ENCODE data around the gene GRAMD1B. TPM values are rescaled to one million over a fixed set of nuclear protein-coding genes. Genes with fewer than 3 reads are reported as not detected.

GRAMD1B gene
- total RNA-seq, 1 experiment from 2014 or later: 12.7 TPM

DNA sequence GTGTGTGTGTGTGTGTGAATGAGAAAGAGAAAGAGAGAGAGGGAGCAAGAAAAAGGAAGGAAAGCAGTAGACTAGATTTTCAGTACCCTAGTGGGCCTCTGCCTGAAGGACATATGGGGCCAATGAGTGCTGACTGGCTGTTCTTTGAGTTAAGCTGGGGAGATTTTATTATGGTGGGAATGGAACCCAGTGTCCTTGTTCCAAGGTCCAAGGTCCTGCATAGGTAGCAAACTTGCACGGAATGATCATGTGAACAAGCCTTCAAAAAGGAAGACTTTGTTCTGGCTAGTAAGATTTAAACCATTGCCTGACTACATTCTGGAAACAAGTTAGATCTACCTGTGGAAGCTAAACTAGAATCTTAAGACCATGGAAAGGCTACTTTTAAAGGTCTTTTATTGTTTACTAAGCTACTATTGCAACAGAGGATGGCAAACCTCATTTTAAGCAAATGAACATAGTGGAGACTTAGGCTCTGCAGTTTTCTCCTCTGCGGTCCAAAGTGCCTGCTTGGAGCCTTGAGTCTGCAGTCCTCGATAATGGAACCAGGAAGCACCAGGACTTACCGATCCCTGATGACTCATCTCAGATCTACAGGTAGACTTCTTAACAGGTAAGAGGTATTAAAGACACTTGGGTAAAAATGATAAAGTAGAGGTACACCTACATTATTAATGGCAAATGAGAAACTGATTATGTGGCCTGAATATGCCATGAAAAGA lies 10.2 kb upstream of the GRAMD1B start:
- no peak for DNase-seq (ENCODE audit: low read depth, low spot score)
- intact Hi-C loops (cut with micrococcal nuclease): no loop called here
- TF ChIP-seq JUND (IDR thresholded peaks at IDR 0.05) (peak; percentile 41; the same call in 1 of the 2 replicates), SRF (IDR thresholded peaks at IDR 0.05; ENCODE audit: low read depth) (no peak), FOSL1 (IDR thresholded peaks at IDR 0.05; ENCODE audit: low read depth) (peak; percentile 38; the same call in 1 of the 2 replicates), CBX3 (IDR thresholded peaks at IDR 0.05; ENCODE audit: low read depth) (peak; percentile 42; the same call in 1 of the 2 replicates)
- RAD21 ChIA-PET (ENCODE audit: low non-redundant PET in 1 of 2, low total read pairs in 2 of 2, uncharacterized antibody in 2 of 2, unreplicated experiment in 2 of 2): no interaction called here
- Histone ChIP-seq H3K4me2 (ENCODE audit: low read length) (no peak overlapping the region), H2AFZ (ENCODE audit: low read depth, low read length, poor library complexity, severe bottlenecking) (no peak overlapping the region), H3K4me1 (ENCODE audit: control insufficient read depth in 1 of 2, insufficient read depth in 2 of 2, low read length in 2 of 2) (no peaks in the 10 kb centered on the region), H4K20me1 (ENCODE audit: insufficient read depth) (no peaks in the 10 kb centered on the region), H3K36me3 (ENCODE audit: control insufficient read depth in 1 of 2, insufficient read depth in 2 of 2, low read length in 2 of 2) (no peaks in the 10 kb centered on the region), H3K9me2 (ENCODE audit: insufficient read depth) (no peaks in the 10 kb centered on the region), H3K9ac (ENCODE audit: low read length) (no peak overlapping the region), H3K9me3 (ENCODE audit: control insufficient read depth in 1 of 2, insufficient read depth in 1 of 2, low read depth in 1 of 2, low read length in 2 of 2) (no peaks in the 10 kb centered on the region), H3K79me2 (ENCODE audit: insufficient read depth, low read length) (no peaks in the 10 kb centered on the region), H3K27me3 (ENCODE audit: insufficient read depth, low read length) (peaks cover 29% of the 10 kb centered on the region), H3K27ac (ENCODE audit: low read depth, low read length) (no peak overlapping the region), H3K4me3 (replicated peaks in 1 of 2; ENCODE audit: low read depth in 1 of 2, low read length in 2 of 2) (no peak overlapping the region)
- no TSS peak for BruUV-seq (replicated peaks)
- CTCF ChIA-PET: interaction anchor here (0.7 kb wide), 1 partner anchor 12 kb away, joined by 3 read pairs; no protein-coding TSS in a partner anchor
- POLR2A ChIA-PET: no interaction called here
- no peak for ATAC-seq

DNA sequence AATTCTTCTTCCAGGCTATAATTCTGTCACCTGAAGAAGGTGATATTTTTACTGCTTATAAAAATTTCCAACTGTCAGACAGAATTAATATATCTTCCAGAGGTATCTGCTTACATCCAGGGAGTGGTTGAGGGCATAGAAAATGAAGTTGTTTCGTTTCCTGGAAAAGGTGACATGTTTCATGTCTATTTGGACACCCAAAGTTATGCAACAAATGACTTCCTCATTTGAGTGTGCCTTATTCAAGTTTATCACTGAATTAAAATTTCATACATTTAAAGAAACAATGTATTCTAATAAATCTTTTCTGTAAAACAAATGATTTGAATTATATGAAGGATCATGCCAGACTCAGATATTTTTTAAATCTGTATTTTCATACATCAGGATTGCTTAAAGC lies 8.5 kb upstream of the GRAMD1B start:
- ChIA-PET RAD21 (ENCODE audit: low non-redundant PET in 1 of 2, low total read pairs in 2 of 2, uncharacterized antibody in 2 of 2, unreplicated experiment in 2 of 2) (no interaction called here), CTCF (interaction anchor here (0.8 kb wide), 1 partner anchor 14 kb away, joined by 4 read pairs; no protein-coding TSS in a partner anchor)
- peaks cover 45% of the 10 kb centered on the region for H3K27me3 ChIP-seq (ENCODE audit: insufficient read depth, low read length)

More for the DNA sequence above, 8.5 kb upstream of the GRAMD1B start:
- Histone ChIP-seq H3K4me3 (replicated peaks in 1 of 2; ENCODE audit: low read depth in 1 of 2, low read length in 2 of 2) (no peak overlapping the region), H2AFZ (ENCODE audit: low read depth, low read length, poor library complexity, severe bottlenecking) (no peak overlapping the region), H3K4me1 (ENCODE audit: control insufficient read depth in 1 of 2, insufficient read depth in 2 of 2, low read length in 2 of 2) (no peaks in the 10 kb centered on the region), H3K27ac (ENCODE audit: low read depth, low read length) (no peak overlapping the region), H3K9me3 (ENCODE audit: control insufficient read depth in 1 of 2, insufficient read depth in 1 of 2, low read depth in 1 of 2, low read length in 2 of 2) (no peaks in the 10 kb centered on the region), H3K9me2 (ENCODE audit: insufficient read depth) (no peaks in the 10 kb centered on the region), H3K36me3 (ENCODE audit: control insufficient read depth in 1 of 2, insufficient read depth in 2 of 2, low read length in 2 of 2) (no peaks in the 10 kb centered on the region), H3K79me2 (ENCODE audit: insufficient read depth, low read length) (no peaks in the 10 kb centered on the region), H4K20me1 (ENCODE audit: insufficient read depth) (no peaks in the 10 kb centered on the region), H3K4me2 (ENCODE audit: low read length) (no peak overlapping the region), H3K9ac (ENCODE audit: low read length) (no peak overlapping the region)
- intact Hi-C loops (cut with micrococcal nuclease): no loop called here
- no TSS peak for BruUV-seq (replicated peaks)
- ATAC-seq: no peak
- TF ChIP-seq SRF (IDR thresholded peaks at IDR 0.05; ENCODE audit: low read depth) (no peak), CBX3 (IDR thresholded peaks at IDR 0.05; ENCODE audit: low read depth) (no peak), ZNF274 (IDR thresholded peaks at IDR 0.05; ENCODE audit: low read depth, low read length) (no peak), FOSL1 (IDR thresholded peaks at IDR 0.05; ENCODE audit: low read depth) (no peak), EZH2phosphoT487 (IDR thresholded peaks at IDR 0.05; ENCODE audit: borderline replicate concordance) (no peak), CEBPB (IDR thresholded peaks at IDR 0.05; ENCODE audit: low read depth) (no peak), EZH2 (IDR thresholded peaks at IDR 0.05) (no peak), SP1 (IDR thresholded peaks at IDR 0.05; ENCODE audit: low read depth) (no peak), RAD21 (IDR thresholded peaks at IDR 0.05; ENCODE audit: low read depth) (no peak), ZFX (IDR thresholded peaks at IDR 0.05) (no peak), YY1 (IDR thresholded peaks at IDR 0.05; ENCODE audit: extremely low read depth, insufficient replicate concordance, low read depth, low read length) (no peak)
- TF ChIP-seq, protein P1, sequence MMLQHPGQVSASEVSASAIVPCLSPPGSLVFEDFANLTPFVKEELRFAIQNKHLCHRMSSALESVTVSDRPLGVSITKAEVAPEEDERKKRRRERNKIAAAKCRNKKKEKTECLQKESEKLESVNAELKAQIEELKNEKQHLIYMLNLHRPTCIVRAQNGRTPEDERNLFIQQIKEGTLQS (IDR thresholded peaks at IDR 0.05): no peak
- TF ChIP-seq, protein P2, sequence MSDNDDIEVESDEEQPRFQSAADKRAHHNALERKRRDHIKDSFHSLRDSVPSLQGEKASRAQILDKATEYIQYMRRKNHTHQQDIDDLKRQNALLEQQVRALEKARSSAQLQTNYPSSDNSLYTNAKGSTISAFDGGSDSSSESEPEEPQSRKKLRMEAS (IDR thresholded peaks at IDR 0.05): no peak
- TF ChIP-seq, protein P3, sequence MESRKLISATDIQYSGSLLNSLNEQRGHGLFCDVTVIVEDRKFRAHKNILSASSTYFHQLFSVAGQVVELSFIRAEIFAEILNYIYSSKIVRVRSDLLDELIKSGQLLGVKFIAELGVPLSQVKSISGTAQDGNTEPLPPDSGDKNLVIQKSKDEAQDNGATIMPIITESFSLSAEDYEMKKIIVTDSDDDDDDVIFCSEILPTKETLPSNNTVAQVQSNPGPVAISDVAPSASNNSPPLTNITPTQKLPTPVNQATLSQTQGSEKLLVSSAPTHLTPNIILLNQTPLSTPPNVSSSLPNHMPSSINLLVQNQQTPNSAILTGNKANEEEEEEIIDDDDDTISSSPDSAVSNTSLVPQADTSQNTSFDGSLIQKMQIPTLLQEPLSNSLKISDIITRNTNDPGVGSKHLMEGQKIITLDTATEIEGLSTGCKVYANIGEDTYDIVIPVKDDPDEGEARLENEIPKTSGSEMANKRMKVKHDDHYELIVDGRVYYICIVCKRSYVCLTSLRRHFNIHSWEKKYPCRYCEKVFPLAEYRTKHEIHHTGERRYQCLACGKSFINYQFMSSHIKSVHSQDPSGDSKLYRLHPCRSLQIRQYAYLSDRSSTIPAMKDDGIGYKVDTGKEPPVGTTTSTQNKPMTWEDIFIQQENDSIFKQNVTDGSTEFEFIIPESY (IDR thresholded peaks at IDR 0.05; ENCODE audit: extremely low read depth, insufficient replicate concordance, low read length): no peak
- POLR2A ChIA-PET: no interaction called here
- DNase-seq (ENCODE audit: low read depth, low spot score): no peak
